GM12874 (cell line): ENCODE results near the gene RAMP2.

Source experiments
- CTCF ChIP-seq: IDR thresholded peaks from 2 replicates; pipeline ENCODE4 v1.5.1; 2011; ENCODE audit warnings: low read depth, mild to moderate bottlenecking, control low read depth, low read length, moderate library complexity; ENCODE audit not compliant: insufficient read depth

RAMP2 gene

DNA sequence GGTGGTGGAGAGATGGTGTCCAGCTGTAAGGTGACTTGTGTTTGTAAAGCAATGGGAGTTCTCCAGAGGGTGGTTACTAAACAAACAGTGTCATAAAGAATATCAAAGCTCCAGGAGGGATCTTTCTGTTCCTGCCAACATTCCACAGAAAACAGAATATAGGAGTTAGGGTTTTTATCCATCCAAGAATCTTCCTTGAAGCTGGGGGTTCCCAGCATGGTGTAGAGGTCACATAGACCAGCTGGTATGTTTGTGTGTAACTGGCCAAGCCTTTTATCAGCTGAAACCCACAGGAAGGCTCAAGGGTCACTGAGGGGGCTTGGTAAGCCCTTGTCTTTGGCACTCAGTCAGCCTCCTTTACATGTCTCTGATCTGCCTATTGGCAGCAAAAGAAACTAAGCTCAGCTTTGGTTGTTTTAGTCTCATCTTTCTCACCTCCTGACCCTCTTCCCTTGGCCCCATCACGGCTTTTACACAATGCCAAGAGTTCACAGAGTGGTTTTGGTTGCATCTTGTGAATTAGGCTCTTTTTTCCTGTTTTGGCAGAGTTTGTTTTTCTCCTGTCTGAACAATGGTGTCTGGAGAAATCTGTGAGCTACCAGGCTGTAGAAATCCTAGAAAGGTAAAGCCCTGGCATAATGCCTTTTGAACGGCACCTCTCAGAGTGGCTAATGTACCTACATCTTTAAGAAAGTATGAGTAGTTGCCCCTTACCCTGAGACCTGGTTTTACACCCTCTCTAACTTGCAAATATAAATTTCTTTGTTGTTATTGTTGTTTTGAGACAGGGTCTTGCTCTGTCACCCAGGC, 42.3 kb downstream of the RAMP2 start:
- no peak for TF ChIP-seq CTCF

DNA sequence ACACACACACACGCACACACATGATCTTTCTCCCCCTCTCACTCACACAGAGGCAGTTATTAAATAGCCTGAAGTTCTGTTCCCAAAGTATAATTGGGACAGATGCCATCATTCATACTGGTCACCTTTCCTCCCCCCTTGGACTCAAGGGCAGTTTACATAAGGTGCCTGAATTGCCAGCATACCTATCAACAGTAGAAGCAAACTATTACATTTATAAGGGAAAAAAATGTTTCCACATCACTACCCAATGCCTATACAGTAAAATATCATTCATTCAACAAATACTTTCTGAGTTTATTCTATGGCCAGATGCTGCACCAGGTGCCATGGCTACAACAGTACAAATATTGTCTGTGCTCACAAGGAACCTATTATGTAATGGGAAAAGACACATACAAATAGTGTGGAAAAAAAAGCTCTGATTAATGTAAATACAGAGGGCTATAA, 43.9 kb downstream of the RAMP2 start:
- TF ChIP-seq CTCF = no peak

DNA sequence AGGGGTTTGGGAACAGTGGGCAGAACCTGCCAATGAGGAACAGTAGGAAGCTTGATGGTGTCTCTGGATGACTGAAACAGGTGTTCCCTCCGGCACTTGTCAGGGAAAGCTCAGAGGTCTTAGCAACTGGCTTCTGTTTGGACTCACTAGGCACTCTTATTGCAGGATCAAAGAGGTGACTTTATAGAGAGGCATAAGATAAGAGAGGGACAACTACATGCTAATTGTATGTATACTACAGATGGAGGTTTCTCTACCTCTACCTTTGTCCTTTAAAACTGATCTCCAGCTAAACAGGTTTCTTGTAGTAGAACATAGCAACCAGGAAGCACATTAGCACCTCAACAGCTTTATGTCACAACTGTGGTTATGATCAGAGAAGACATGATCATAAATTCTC, 45.2 kb downstream of the RAMP2 start:
- no peak for TF ChIP-seq CTCF

- TF ChIP-seq CTCF = no peak
Observed at GRCh38 chr17:42809250-42809649, 48.2 kb downstream of the RAMP2 start.
